ENCODE data around the gene PSMD12.

- TF ChIP-seq CTCF (IDR thresholded peaks at IDR 0.05) = no peak
- no peak for TF ChIP-seq EZH2phosphoT487 (IDR thresholded peaks at IDR 0.05)
- TF ChIP-seq EZH2 (IDR thresholded peaks at IDR 0.05) = no peak
These were observed 47.8 kb upstream of the PSMD12 start for GRCh38 chr17:67414130-67414529.

All from neural progenitor cell (in vitro differentiated cells).